Daoy (cell line): Measurements from ENCODE around the gene LRRC34. TPM values are rescaled to one million over a fixed set of nuclear protein-coding genes. Genes with fewer than 3 reads are reported as not detected.

Source experiments
- DNase-seq: peaks from one replicate; pipeline ENCODE4 v3.0.0-alpha.2; 2015; ENCODE audit warnings: low read depth
- total RNA-seq: library from RNA; depleted of rRNA; stranded (reverse); fragments of >200 nt; shearing (Covaris generic); gene quantifications from 2 replicates; pipeline ENCODE4 v1.2.3, GENCODE V29; 2014

The LRRC34 gene
- total RNA-seq, 1 experiment from 2014 or later, result 5.6 TPM

DNA sequence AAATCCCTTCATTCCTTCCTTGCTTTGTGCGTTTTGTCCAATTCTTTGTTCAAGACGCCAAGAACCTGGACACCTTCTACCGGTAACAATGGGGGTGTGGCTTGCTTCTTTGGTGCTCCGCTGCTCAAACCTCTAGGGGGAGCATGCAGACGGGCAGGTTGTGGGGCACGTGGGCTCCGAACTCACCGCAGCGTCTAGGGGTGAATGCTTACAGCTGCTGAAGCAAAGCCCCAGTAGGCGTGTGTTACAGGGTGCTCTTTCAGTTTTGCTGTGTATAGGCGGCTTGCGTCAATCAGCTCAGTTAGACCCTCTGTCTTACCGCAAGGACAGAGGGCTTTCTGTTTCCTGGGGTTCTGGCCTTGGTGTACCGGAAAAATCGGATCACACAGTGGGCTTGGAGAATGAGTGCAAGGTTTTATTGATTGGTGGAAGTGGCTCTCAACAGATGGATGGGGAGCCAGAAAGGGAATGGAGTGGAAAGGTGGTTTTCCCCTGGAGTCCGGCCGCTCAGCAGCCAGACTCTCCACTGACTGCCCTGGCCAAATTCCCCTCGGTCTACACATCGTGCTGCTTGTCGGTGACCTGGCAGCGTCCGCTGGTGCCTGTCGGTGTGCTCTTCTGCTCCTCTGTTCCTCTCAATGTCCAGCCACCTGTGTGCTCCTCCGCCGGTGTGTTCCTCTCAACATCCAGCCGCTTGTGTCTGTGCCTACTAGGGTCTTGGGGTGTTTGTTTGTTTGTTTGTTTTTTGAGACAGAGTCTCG, 1.2 kb upstream of the LRRC34 start:
- DNase-seq, result peak; percentile 82

DNA sequence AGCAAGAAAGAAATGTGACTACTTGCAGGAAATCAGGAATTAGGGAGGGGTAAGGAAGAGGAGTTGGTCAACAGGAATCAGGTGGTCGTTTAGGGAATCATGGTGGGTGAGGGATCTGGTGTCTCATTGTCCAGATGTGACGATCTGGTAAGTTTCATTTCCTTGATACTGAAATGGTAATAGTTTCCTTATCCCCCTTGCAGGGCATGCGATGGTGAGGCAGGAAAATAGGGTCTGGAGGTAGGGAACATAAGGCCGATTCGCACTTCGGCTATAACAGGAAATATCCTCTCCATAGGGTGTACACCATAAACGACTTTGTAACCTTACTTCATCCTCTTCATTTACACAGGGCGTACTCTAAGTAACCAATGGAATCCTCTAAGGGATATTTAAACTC, 574 bp upstream of the LRRC34 start:
- no peak for DNase-seq

DNA sequence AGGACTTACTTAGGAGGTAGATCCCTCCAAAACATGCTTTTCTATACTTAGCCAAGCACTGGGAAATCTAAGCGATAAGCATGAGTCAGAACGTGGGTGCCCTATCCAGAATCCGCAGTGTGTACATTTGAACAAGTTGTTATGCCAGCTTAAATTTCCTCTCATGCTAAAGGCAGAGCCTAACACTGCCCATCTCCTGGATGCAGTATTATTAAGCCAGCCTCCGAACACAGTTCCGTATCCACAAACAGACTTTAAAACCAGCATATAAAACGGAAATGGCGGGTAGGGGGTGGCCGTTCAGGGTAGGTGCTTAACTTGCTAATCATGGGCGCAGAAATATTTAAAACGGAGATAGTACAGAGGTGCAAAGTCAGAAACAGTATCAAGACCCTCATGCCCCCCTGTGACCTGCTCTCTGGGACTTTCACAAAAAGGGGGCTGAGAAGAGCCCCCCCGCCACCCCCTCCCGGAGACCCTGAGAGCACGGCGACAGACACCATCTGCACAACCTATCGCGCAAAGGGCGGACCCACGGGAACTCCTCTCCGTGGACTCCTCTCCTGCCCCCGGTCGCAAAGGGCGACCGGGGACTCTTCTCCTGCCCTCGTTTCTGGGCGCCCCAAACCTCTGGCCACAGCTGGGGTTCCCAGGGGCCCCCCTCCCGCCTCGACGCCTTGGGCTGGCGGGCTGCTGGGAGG, 923 bp downstream of the LRRC34 start:
- DNase-seq, result peak; percentile 78

DNA sequence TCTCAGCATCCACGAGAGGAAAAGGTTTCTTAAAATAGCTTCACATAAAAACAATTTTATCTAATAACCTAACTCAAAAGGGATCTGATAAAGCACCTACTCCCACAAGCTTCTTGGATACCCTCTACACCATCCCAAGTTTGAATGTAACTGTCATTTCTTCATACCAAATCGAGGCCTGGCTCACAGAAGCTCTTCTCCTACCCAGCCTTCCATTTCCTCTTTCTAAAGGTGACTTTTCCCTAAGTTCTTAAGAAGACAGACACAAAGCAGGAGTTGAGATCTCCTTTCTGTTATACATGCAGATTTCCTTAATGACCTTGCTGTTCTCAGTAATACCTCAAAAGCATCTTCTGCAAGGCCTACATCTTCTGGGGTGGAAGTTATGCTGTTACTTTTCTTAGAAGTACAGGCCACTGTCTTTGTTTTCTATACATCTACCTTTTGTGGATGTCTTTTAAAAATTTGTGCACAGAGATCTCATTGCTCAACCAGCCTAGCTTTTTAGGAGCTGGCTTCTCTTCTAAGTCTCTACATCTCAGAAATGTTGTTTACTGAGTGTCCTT, 3.4 kb downstream of the LRRC34 start:
- no peak for DNase-seq

DNA sequence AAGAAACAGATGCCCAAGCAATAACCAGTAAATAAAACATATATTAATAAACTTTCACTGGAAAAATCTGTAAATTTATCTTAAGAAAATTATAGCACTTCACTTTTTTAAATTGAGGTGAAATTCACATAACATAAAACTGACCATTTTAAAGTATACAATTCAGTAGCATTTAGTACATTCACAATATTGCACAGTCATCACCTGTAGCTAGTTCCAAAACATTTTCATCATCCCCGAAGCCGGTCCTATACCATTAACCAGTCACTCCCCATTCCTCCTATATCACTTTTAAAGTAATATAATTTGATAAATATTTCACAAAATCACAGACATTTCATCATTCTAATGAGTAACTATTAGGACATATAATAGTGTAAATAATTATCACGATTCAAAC, 8.0 kb downstream of the LRRC34 start:
- DNase-seq, result no peak

DNA sequence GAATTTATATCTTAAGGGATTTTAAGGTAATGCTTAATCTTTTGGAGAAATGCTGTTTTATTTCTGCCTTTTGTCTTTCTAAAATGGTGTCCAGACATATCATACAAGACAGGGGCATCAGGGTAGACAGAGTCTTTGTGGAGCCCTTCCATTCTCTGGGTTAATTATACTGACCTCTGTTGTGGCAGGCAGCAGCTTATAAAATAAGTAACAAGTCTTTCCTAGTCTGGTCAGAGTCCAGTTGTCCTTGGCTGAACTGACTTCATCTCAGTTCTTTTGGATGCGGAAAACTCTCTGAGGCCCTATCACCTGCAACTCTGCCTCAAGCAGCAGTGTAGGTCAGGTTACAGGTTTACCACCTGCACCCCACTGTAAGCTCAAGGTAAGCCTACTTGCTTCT, 20.3 kb downstream of the LRRC34 start:
- DNase-seq, result no peak

DNA sequence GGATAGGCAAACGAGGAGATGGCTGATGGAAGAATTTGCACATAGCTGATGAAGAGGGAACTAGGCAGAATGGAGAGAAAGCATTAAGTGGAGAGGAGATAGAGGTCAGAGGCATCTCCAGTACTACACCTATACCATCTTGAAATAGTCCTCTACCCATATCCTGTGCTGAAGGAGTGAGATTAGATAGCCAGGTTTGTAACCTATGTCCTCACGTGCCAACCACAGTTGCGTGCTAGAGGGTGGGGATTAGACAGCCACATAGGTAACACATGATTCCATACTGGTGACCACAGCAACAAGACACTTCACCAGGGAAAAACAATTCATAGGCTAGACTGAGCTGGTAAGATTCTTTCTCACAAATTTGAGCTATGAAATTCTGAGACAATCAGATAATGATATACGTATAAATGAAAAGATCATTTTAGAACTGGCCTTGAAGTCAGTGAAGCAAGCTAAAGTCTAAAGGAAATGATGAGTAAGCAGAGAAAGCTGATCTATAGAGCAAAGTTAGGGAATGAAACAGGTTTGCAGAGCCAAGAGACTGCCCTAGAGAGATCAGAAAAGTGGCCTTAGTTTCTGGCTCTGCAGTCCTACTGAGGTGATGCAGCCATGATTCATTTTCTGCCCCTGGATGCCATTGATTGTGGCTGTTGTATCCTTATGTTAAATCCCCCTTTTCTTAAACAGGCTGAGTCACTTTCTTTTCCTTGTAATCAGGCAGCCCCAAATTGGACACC, 21.8 kb downstream of the LRRC34 start:
- peak; percentile 3 for DNase-seq

DNA sequence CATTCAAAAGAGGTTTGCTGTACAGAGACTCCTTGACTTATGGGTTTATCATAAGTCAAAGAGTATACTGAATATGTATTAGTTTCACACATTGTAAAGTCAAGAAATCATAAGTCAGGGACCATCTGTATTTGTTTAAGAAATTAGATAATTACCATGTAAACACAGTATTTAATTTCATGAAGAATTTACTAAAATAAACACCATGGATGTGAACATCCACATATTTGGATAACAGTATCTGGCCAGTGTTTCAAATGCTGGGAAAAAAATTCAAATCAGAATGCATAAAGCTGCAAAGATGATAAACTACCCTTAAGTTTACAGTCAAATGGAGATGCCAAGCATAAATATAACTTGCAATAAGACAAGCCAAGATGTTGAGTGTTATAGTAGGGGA, 22.5 kb downstream of the LRRC34 start:
- no peak for DNase-seq

DNA sequence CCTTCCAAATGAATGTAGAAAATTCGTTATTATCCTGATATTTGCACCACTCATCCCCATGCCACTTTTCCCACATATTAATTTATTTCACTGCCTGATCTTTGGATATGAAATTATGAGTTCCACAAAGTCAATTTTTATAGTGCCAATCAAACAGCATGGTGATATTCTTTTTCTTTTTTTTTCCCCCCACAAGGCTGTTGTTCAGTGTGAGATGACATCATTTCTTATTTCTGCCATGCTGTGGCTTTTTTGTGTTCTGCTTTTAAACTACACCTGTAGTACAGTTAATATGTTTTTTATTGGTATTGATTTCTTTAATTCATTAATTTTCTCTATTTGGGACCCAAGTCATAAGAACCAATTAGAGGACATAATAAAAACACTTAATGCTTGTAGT, 24.9 kb downstream of the LRRC34 start:
- no peak for DNase-seq

DNA sequence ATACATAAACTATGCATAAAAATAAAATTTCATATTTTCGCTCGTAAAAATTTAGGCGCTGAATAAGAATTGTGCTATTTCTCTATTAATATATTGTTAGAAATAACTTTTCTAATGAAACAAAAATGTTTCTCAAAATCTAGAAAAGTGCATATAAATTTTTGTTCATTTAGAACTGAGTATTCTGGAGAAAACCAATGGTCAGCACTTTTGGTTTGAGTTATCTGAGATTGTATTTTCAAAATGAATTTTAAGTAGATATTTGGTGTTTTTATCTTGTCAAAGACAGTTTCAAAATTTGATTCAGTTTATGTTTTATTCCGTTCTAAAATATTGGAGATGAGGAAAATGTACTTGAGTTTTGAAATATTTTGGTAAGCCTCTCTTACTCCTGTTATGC, 25.6 kb downstream of the LRRC34 start:
- DNase-seq, result no peak

DNA sequence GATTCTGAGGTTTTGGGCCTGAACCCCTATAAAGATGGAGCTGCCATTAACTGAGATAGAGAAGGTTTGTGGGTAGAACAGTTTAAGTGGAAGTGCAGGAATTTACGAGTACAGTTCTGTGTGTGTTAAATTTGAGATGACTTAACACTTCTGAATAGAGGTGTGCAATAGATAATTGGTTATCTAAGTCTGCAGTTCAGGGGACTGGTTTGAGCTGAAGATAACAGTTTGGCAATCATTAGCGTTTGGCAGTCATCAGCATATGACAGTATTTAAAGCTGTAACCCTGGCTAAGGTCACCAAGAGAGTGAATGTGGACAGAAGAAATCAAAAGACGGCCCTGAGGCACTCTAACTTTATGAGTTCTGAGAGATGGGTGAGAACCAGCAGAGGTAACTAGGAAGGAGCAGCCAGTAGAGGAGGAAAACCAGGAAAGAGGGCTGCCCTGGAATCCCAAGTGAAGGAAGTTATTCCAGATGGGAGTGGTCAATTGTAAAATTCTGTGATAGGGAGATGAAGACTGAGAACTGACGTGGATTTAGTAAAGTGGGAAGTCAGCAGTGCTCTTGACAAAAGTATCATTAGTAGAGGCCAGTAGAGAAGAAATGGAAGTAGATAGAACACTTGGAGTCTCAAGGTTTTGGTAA, 31.4 kb downstream of the LRRC34 start:
- no peak for DNase-seq

DNA sequence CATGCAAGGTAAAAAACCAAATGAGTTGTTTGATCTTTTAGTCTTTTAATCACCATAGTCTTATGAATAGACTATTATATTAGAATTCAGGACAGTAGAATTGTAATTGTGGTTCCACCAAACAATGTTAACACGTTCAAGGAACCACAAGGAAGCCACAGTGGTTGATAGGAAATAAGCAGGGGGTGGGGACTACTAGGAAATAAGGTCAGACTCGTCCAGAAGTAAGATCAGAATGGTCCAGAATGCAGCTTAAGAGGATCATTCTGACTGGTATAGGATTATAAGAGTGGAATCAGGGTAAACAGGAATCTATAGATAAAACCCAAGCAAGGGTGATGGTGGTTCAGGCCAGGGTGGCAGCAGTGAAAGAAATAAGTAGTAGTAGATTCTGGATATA, 32.0 kb downstream of the LRRC34 start:
- no peak for DNase-seq

DNA sequence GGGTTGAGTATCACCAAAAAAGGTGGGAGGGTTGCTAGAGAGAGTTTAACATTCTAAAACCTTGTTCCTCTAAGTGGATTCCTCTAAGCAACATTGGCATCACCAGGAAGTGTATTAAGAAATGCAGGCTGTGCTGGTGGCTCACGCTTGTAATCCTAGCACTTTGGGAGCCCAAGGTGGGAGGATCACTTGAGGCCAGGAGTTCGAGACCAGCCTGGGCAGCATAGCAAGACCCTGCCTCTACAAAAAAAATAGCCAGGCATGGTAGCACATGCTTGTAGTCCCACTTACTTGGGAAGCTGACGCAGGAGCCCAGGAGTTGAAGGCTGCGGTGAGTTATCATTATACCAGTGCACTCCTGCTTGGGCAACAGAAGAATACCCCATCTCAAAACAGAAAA, 34.9 kb downstream of the LRRC34 start:
- DNase-seq, result no peak

DNA sequence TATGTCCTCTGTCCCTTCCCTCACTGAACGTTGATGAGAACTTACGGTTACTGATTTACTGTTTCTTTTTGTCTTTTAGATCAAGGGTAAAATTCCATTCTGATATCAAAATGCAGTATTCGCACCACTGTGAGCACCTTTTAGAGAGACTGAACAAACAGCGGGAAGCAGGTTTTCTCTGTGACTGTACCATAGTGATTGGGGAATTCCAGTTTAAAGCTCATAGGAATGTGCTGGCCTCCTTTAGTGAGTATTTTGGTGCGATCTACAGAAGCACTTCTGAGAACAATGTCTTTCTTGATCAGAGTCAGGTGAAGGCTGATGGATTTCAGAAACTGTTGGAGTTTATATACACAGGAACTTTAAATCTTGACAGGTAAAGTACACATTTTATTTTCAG, 38.5 kb downstream of the LRRC34 start:
- DNase-seq, result no peak

DNA sequence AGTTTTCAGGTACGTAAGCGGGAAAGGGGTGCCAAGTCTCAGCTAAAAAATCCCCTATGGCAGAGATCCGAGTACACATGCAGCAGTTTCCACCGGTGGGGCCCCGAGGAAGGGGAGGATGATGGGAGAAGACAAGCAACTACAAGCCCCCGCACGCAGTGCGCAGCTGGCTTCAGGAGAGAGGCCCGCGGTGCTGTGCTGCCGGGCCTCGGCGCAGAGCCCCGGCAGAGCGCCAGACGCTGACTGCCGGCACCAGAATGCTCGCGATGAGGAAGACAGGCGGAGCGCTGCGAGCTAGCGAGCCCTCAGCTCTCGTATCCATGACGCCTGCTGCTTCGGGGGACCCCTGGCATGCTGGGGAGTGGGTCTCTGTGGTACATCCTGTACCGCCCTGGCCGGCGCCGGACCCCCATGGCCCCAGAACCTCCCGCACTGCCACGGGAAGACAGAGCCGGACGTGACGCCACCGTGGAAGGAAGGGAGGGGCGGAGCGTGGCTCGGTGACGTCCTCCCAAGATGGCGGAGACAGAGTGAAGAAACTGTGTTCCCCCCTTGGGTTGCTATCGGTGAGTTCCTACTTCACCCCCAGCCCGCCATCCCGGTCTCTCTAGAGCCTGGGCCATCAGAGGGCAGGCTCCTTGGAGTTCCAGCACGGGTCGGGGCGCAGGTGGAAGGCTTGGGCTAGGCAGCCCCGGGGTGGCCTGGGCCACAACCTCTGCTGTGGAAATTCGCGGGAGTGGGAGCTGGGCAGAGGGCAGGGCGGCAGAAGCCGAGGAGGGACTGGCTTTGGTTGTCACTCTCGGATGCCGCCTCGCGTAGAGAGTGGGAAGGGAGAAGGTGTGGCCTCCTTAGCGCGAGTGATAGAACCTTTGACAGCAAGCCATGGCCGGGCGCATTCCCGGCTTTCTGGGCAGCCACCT, 39.5 kb downstream of the LRRC34 start, which contains the start of gene MYNN:
MYNN (plus strand) TSS at position 500 of the 920 bp plus-strand sequence. CDS start 900 bp downstream, outside the sequence.
- DNase-seq, result peak; percentile 96

DNA sequence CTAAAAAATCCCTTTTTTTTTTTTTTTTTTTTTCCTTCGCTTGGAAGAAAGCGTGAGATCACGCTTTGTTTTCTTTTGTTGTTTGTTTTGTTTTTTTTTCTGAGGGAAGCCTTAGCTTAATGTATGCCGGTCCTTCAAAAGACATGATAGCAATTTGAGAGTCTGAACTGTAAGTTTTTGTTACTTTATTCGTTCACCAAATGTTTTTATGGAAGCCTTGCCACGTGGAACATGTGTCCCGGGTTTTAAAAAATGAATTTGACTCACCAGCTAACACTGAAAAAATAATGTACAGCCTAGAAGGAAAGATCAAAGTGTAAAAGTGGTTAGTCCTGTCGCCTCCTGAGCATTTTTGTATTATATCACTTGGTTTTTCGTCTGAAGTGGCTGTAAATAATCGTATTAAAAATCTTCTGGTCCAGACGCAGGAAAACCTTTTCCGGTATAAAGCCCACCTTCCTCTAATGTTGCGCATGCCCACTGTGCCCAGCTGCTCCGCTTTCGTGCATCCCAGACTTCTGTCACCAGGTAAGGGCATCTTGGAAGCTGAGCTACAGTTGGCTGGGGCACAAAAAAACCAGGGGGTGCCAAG, 40.3 kb downstream of the LRRC34 start:
- peak; percentile 88 for DNase-seq

DNA sequence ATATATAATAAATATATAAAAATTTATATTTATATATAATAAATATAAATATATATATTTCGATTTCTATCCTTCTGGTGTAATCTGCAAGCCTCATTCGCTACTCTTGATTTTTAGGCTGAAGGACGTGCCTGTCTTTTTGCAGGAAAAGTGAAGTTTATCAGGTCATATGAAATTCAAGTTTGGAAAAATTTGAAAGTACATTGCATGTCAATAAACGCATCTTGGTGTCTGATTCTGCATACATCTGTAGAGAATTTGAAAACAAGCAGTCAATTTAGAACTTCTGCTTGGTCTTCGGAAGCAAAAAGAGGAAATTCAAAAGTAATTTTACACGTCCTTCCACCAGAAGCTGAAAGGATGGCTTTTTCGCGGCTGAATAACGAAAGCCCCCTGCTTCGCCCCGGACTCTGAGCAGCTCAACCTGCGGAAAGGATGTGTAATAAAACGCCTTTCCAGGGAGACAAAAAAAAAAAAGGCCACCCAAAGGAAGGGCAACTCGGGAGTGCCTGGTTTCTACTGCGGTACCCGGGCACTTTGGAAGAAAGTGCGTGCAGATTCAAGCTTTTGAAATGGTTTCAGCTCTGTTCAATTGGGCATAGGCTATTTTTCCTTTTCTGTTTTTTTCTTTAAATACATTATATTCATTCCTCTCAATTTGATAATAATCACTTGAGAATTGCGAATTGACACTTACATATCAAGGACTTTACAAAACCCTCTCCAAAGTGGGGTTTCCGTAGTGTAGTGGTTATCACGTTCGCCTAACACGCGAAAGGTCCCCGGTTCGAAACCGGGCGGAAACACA, 41.0 kb downstream of the LRRC34 start:
- DNase-seq, result peak; percentile 74

DNA sequence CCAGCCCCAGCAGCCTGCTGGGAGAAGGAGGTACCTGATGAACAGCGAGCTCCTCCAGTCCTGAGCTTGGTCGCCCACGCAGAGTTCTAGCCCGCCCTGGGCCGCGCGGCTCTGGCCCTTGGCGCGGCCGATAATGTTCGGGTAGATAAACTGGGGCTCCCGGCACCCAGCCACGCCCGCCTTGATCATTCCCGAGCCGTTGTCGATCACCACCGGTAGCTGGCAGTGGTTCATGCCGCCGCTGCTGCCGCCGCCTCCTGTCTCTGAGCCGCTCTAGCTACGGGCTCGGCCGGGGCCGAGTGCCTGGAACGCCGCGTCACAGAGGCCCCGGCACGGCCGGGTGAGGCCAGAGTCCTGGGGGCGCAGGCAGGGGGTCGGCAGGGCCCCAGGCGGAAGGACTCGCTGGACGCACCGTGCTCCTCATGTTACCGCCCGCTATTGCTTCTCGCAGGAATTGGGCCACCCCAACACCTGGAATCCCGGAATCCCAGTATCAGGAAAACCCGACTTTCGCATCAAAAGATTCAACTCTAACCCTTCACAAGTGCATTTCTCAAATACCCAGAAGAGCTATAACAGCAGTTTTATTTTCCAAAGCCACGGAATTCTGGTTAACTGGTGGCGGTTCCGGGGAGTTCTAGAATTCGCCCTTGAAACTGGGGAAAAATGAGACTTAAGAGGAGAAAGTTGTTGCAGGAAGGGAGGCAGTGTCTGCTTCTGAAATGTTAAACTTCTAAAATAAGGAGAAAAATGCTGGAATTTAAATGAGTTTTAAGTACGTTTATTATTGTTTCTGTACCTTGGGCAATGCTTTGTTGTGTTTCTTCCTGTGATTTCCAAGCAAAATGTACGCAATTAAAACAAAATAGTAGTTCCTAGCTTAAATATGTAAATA, 43.2 kb downstream of the LRRC34 start, which contains the start of gene ACTRT3:
ACTRT3 (minus strand) TSS at position 275 of the 895 bp plus-strand sequence; CDS start at position 234, 41 bp downstream.
- no peak for DNase-seq
